ENCODE results near the gene FOXQ1.
"Not testable (repeated sequence)": the region's sequence is repeated elsewhere in the genome, so short reads cannot be mapped to it uniquely, and the experiment has no call there.

The FOXQ1 gene

DNA sequence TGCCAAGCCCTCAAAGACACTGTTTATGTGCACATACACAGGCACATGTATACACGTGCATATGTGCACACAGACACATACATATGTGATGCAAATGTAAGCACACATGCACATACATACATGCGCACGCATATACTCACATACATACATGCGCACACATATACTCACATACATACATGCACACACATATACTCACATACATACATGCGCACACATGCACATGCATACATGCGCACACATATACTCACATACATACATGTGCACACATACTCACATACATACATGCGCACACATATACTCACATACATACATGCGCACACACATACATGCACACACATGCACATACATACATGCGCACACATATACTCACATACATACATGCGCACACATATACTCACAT, 20.5 kb upstream of the FOXQ1 start:
- no peak for DNase-seq (ENCODE audit: low spot score)

DNA sequence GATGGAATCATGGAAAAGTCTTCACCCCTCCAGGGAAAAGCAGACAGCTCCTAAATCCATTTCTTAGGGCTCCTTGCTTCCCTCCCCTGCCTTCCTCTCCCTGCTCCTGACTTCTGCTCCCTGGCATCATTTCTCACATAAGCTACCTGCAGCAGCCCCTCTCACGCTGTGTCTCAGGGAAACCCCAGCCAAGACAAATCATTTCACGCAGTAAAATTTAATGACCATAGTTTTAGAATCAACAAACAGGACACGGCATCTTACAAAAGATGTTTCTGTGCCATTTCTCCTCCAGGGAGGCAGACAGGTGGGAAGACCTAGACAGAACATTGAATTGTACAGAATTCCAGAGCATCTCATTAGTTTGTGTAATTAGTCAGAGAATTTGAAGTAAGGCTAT, 16.5 kb upstream of the FOXQ1 start:
- DNase-seq (ENCODE audit: low spot score), result no peak

DNA sequence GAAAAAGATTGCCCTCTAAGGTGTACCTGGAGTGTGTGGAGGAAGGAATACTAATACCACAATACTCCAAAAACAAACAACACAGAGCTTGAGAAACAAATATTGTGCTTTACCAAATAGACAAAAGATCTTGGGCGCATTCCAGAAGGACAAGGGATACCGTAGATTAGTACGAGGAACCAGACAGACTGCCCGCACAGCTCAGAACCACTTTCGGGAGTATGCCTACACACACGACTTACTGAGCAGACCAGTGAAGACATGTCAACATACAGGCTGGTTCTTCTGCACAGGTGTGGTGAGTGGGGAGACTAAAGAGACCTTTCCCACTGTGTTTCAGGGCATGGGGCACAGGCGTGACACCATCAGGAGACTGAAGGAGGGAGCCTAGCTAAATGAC, 15.8 kb upstream of the FOXQ1 start:
- DNase-seq (ENCODE audit: low spot score), result no peak

DNA sequence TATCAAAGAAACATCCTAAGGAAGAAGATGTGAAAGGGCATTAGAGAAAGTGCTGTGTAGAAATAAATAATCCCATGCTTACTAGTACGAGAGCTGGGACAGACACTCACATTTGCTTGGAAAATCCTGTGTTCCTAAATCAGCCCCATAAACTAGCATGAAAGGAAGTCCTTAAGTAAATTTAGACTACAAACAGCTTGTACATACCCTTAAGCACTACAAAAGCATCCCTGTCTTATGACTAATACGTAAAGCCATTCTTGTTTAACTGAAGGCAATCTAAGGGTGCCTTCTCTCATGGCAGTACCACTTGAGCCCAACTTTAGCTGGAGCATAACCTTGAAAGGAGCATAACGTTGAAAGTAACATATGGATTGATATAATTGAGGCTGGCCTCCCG, 15.4 kb upstream of the FOXQ1 start:
- DNase-seq (ENCODE audit: low spot score), result no peak

DNA sequence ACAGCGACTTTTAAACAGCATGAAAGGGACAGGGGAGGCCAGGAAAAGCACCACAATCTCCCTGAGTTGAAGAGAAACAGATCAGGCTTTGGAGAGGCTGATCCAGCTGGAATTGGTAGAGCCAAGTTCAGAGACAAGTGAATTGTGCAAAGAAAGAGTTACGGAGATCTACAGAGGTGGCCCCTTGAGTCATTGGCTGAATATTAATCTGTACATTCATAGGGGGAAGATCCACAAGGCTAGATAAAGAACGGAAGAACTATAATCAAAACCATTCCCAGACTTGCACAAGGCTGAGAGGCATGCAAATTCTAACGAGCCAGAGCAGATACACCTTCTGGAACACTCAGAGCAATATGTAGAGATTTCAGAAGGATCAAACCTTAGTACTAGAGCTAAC, 14.2 kb upstream of the FOXQ1 start:
- no peak for DNase-seq (ENCODE audit: low spot score)

DNA sequence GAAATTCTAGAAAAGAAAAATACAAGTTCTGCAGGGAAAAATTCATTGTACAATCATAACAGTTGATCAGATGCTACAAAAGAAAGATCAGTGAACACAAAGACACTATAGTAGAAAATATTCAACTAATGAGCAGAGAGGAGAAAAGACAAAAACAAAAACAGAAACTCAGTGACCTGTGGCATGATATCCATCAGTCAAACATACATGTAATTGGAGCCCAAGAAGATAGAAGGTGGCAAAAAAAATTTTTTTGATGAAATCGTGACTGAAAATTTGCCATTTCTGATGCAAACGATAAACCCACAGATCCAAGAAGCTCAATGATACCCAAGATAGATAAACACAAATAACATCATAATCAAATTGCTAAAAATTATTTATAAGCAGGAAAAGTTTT, 13.1 kb upstream of the FOXQ1 start:
- DNase-seq (ENCODE audit: low spot score), result no peak

DNA sequence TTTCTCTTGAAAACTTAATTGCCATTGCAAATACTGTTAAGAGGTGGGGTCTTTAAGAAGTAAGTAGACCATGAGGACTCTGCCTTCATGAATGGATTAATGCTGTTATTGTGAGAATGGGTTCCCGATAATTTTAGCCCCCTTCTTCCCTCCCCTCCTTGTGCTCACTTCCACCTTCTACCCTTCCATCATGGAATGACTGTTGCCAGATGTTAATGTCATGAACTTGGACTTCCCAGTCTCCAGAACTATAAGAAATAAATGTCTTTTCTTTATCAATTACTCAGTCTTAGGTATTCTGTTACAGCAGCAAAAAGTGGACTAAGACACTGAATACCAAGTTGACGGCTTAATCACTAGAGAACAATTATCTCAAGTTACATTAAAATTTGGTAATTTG, 5.8 kb upstream of the FOXQ1 start:
- no peak for DNase-seq (ENCODE audit: low spot score)

DNA sequence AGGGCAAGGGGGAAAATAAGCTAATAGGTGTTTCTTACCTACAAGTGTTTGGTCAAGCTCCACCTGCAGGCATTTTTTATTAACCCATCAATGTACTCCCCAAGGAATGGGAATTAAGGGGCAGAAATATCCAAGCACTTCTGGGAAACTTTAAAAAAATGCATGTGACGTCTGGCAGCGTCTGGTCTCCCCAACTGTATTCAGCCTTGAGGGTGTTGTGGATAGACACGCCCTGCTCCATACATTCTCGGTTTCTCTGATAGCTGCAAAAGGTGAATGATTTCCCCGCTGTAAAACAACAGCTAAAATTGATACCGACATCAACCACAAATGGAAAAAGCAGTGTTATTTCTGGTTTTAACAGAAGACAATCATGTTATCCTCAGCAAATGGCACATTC, 2.5 kb upstream of the FOXQ1 start:
- DNase-seq (ENCODE audit: low spot score), result no peak

DNA sequence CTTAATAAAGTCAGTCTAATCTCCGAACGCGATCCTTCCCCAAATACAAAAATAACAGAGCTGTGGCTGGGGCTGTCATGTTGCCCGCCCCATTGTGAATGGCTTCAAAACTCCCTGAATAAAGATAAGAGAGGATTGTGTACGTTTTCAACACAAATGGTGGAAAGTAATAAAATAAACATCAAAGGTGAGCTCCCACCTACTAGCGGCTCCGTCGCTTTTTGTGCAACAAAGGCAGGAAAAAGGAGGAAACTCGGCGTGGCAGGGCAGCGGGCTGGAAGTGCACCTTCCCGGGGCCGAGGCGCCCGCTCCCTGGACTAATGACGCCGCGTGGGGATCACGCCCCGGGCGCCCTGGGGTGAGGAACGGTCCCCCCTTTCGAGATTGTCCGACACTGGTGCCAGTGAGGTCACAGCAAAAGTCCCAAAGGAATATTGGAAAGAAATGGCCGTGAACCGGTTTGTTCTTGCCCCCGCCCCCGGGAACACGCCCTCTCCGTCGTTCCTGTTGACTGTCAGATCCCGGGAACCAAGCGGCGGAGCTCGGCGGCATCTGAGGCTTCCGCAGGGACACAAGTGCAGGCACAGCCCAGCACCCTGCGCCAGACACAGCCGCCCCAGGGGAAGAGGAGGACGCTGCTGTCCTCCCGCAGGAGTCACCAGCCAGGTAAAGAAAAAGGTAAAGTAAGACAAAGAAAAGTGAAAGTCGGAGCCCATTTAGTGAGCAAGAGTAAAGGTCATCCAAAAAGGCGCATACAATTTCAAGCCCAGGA, 1.1 kb upstream of the FOXQ1 start:
- peak; percentile 57 for DNase-seq (ENCODE audit: low spot score)

DNA sequence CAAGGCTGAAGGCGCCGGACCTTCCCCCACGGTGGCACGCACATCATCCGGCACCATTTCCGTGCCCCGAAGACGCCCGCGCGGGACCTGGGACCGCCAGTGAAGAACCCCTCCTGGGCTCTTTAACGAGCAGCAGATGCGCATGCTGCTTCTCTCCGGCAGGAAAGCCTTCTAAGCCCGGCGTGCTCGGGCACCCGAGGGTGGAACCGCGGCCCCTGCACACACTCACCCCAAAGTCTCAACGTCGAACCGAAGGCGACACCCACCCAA, 240 bp downstream of the FOXQ1 start:
- DNase-seq (ENCODE audit: low spot score), result no peak

DNA sequence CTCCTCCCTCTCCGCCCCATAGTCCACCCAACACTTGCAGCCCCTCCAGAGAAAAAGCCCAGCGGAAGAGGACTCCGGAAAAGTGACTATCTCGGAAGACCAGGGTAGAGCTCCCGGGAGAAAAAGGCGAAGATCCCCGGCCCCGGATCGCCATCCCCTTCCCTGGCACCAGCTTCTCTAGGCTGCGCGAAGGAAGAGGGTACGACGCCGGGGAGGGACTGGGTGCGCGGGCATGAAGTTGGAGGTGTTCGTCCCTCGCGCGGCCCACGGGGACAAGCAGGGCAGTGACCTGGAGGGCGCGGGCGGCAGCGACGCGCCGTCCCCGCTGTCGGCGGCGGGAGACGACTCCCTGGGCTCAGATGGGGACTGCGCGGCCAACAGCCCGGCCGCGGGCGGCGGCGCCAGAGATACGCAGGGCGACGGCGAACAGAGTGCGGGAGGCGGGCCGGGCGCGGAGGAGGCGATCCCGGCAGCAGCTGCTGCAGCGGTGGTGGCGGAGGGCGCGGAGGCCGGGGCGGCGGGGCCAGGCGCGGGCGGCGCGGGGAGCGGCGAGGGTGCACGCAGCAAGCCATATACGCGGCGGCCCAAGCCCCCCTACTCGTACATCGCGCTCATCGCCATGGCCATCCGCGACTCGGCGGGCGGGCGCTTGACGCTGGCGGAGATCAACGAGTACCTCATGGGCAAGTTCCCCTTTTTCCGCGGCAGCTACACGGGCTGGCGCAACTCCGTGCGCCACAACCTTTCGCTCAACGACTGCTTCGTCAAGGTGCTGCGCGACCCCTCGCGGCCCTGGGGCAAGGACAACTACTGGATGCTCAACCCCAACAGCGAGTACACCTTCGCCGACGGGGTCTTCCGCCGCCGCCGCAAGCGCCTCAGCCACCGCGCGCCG, 822 bp downstream of the FOXQ1 start:
- DNase-seq (ENCODE audit: low spot score), result peak; percentile 79

DNA sequence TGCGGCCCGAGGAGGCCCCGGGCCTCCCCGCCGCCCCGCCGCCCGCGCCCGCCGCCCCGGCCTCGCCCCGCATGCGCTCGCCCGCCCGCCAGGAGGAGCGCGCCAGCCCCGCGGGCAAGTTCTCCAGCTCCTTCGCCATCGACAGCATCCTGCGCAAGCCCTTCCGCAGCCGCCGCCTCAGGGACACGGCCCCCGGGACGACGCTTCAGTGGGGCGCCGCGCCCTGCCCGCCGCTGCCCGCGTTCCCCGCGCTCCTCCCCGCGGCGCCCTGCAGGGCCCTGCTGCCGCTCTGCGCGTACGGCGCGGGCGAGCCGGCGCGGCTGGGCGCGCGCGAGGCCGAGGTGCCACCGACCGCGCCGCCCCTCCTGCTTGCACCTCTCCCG, 1.5 kb downstream of the FOXQ1 start:
- no peak for DNase-seq (ENCODE audit: low spot score)

DNA sequence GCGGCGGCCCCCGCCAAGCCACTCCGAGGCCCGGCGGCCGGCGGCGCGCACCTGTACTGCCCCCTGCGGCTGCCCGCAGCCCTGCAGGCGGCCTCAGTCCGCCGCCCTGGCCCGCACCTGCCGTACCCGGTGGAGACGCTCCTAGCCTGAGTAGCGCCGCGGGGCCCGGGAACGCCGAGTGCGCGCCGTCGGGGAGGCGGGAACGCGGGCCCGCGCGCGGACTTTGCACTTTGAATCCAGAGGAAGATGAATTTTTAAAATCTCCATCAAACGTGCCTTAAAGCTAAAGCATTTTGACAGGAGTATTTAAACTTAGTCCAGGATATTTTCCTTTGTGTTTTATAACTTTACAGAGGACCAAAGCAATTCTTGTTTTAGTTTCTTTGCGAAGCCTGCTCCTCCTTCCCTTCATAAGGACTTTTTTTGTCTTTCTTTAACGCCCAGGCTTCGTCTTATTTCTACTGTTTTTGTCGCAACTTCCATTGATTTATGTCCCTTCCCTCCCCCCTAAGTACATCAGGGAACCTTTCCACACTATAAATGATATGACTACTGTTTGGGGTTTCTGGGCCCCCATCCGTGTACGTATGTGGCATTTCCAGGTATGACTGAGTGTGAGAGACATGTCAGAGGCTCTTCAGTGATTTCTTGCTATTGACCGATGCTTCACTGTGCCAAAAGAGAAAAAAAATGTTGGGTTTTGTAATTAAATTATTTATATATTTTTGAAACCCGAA, 2.0 kb downstream of the FOXQ1 start:
- peak; percentile 93 for DNase-seq (ENCODE audit: low spot score)

DNA sequence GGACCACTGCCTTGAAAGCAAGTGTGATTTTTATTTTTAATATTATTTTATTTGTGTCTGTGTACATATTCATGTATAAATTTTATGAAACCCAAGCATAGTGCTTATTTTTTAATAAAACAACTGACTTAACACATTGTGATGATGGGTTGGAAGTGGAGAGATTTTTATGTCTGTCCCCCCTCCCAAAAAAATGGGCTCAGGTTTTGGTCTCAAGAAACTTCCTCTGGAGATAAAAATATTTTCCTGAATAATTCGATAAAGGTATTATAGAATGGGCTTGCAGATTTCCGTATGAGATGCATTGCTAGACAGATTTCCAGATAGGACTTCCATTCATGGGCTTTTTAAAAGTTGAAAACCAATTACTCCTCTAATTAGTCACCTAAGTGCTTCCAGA, 2.7 kb downstream of the FOXQ1 start:
- DNase-seq (ENCODE audit: low spot score), result no peak

DNA sequence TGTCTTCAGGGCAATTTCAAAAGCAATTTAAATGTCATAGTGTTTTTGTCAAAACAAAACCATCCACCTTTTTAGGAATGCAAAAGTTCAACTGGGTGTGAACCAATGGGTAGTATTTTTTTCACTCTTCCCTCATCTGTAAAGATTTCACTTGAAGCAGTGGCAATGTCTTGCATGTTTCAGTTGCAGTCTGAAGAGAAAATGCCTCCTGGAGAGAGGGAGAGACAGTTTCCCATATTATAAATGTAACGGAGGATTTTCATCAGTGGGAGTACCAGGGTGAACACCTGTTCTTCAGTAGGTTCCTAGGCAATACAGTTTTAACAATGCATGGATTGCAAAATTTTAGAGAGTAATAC, 3.3 kb downstream of the FOXQ1 start:
- no peak for DNase-seq (ENCODE audit: low spot score)

DNA sequence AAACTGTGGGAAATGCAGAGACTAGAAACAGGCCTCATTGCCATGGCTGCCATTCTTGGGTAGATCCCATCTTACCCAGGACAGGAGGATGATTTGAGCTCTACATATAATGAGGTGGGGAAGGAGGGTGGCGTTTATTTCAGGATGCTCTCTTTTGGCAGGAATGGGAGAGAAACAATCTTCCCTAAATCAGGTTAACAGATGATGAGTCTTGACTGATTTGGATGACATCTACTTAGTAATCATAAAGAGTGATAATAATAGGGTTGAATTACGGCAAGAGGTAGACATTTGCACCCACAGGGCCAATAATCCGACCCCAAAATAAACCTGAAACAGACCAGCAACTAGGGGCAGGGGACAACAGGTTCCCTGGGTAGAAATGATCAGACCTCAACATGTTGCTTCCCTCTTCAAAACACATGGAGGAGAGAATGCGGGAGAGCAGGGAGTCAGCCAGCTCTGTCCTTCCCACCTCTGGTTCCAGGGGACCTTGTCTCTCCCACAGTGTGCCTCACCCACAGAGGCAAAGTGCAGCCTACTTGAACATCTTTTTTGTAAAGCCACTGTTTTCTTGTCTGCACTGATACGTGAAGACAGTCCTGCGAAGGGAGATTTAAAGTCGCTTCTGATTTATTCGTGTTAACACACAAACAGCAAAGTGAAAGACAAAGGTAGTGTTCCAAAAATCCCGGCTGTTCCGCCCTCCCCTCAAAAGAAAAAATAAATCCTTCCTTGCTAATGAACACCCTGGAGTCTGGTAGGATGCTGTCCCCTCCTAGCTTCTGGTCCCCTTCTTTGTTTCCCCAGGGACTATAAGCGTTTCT, 3.9 kb downstream of the FOXQ1 start:
- no peak for DNase-seq (ENCODE audit: low spot score)

DNA sequence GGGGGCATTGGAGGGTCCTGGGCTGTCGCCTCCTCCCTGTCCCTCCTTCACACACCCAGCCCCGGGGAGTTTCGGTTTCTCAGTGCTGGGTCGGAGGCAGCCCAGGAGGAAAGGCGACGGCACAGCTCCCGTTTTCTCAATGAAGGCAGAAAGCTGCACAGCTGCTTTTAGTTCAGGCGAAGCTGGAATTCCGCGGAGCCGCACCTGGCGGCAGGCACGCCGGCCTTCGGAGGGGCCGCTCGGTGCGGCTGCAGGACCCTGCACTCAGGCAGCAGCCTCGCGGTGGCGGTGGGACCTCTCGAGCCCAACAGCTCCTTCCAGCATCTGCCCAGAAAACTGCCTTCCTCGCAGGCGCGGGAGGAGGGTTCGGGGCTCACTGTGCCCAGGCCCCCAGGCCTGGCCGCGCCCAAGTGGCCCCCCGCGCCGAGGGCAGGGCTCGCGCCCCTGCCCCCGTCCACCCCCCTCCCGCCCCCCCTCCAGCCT, 4.6 kb downstream of the FOXQ1 start:
- peak; percentile 69 for DNase-seq (ENCODE audit: low spot score)

DNA sequence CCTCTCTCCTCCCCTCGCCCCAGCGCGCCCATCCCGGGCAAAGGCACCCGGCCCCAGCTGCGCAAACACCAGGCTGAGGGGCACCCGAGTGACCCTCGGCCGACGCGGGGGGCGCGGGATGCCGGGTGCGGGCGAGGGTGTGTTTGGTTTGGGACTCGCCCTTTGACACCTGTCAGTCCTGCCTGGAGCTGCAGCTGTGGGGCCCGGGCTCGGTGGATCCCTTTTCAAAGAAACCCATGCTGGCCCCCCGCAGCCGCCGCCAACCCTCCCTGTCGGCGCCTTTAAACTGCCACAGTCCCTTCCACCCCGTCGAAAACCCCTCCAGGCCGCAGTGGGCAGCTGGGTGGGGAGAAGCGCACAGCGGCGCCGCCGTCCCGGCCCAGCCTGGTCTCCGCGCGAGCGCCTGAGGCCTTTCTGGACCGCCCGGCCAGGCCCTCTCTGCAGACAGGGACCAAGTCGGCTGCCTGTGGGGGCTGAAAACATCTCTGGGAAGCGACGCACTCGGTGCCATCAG, 5.5 kb downstream of the FOXQ1 start:
- DNase-seq (ENCODE audit: low spot score), result peak; percentile 53

DNA sequence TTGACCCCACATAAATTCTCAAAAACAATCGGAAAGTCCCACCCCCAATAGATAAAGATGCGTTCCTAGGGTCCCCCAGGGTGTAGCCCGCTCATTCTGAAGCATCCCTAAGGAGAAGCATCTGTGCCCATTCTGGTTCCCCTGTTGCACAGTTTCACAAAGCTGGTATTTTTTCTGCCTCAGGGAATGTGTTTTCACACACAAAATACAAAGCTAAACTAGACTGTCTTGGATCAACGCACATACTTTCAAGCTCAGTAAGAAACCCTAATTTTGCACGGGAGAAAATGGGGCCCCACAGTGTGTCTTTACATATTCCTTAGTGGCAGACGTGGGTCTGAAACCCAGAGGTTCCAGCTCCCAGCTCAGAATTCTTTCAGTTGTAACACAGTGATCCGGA, 6.1 kb downstream of the FOXQ1 start:
- DNase-seq (ENCODE audit: low spot score), result no peak

DNA sequence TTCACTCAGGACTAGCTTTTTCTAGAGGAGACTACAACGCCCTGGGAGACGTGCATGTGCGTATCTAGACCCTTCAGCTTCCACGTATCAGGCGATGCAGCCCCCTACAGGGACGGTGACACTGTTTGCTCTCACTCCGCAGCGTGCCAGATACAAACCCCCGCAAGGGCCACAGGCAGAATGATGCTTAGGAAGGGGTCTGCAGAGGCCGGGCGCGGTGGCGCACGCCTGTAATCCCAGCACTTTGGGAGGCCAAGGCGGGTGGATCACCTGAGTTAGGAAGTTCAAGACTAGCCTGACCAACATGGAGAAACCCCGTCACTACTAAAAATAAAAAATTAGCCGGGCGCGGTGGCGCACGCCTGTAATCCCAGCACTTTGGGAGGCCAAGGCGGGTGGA, 6.7 kb downstream of the FOXQ1 start:
- DNase-seq (ENCODE audit: low spot score), result not testable (repeated sequence)

DNA sequence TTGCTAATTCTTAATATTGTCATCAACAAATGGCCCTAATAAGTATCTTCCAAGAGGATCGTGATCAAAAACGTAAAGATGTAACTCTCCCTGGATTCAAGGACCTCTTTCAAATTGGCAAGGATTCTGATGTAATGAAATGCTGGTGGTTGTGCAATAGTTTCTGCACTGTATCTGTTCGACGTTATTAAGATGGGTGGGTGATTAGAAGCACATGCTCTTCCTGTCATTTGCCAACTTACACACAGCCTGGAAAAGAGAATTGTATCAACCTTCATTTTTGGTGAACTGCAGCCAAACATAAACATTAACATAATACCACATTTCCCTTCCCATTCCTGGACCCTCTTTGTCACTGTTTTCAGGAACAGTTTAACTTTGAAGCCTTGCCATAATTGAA, 9.8 kb downstream of the FOXQ1 start:
- no peak for DNase-seq (ENCODE audit: low spot score)

DNA sequence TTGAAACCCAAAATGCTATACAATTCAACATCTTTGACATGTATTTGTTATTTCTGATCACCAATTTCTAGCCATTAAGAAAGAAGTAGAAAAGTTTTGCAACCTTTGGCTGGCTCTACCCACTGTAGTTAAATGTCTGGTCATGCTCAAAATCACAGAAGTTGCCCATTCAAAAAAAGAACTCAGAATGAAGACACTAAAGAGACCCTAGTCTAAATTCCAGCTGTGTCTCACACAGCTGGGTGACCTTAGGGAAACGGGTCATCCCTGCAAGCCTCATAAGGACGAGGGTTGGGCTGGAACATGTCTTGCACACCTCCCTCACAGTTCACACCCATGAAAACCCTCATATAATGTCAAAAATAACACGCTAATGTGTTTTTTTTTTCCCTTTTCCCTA, 10.3 kb downstream of the FOXQ1 start:
- DNase-seq (ENCODE audit: low spot score), result no peak
